GM12891 (cell line): Measurements from ENCODE around the gene DYSF.
"Not testable (repeated sequence)": the region's sequence is repeated elsewhere in the genome, so short reads cannot be mapped to it uniquely, and the experiment has no call there.

Source experiments
- DNase-seq: peaks from one replicate; pipeline ENCODE4 v3.0.0; 2011; ENCODE audit warnings: low spot score; ENCODE audit not compliant: insufficient read length
- FAIRE-seq: peaks from 2 replicates; lab custom pipeline; 2011; peaks lifted over from hg19 to GRCh38; lab: Jason Lieb, UNC
- PAX5 ChIP-seq: IDR thresholded peaks from 2 replicates; pipeline ENCODE4 v1.6.1; 2011; ENCODE audit warnings: low read length, moderate library complexity, mild to moderate bottlenecking; ENCODE audit not compliant: insufficient read depth, severe bottlenecking
- POLR2A ChIP-seq: IDR thresholded peaks from 2 replicates; pipeline ENCODE4 v1.6.1; 2011; ENCODE audit warnings: low read depth, low read length, control low read depth
- POLR2AphosphoS5 ChIP-seq: IDR thresholded peaks from 2 replicates; pipeline ENCODE4 v1.6.1; 2011; ENCODE audit warnings: low read depth, low read length, control low read depth
- POU2F2 ChIP-seq: IDR thresholded peaks from 2 replicates; pipeline ENCODE4 v1.6.1; 2011; ENCODE audit warnings: low read depth, mild to moderate bottlenecking, control low read depth, low read length, moderate library complexity
- SPI1 ChIP-seq: IDR thresholded peaks from 2 replicates; pipeline ENCODE4 v1.6.1; 2011; ENCODE audit warnings: low read depth, low read length, control low read depth
- TAF1 ChIP-seq: IDR thresholded peaks from 2 replicates; pipeline ENCODE4 v1.6.1; 2011; ENCODE audit warnings: low read depth, low read length, control low read depth

Gene DYSF

GRCh38 chr2:71479261-71479660, 25.9 kb downstream of the DYSF start:
- no peak for FAIRE-seq
- TF ChIP-seq SPI1, result no peak
- TF ChIP-seq POLR2A, result no peak
- TF ChIP-seq POLR2AphosphoS5, result no peak
- DNase-seq, result no peak

- FAIRE-seq (no peak), DNase-seq (no peak)
- TF ChIP-seq PAX5 (no peak), TAF1 (no peak), POU2F2 (no peak), POLR2A (no peak), POLR2AphosphoS5 (no peak), SPI1 (no peak)
Observed at GRCh38 chr2:71481111-71481510, 27.8 kb downstream of the DYSF start.

DNA sequence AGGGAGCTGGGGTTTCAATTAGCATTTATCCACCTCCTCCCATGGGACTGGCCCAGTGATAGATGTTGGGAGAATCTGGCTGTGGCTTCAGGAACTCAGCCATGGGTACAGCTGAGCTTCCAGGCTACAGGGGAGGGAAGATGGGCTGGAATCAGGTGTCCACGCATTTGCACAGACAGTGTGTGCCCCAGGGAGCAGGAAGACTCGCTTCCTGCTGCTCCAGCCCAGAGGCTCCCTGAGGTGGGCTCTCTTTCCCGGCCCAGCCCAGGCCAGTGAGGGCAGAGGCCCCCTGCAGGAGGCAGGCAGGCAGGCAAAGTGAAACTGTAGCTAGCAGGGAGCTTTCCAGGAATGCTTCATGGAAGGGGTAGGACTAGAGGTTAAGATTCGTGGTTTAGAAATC, 28.7 kb downstream of the DYSF start:
- no peak for TF ChIP-seq POLR2A
- TF ChIP-seq SPI1, result no peak
- no peak for TF ChIP-seq POLR2AphosphoS5
- no peak for FAIRE-seq
- DNase-seq, result no peak

- DNase-seq (no peak), FAIRE-seq (no peak)
- TF ChIP-seq POU2F2 (no peak), TAF1 (no peak), SPI1 (no peak), POLR2AphosphoS5 (no peak), PAX5 (no peak), POLR2A (no peak)
Observed at GRCh38 chr2:71483246-71483645, 29.9 kb downstream of the DYSF start.

DNA sequence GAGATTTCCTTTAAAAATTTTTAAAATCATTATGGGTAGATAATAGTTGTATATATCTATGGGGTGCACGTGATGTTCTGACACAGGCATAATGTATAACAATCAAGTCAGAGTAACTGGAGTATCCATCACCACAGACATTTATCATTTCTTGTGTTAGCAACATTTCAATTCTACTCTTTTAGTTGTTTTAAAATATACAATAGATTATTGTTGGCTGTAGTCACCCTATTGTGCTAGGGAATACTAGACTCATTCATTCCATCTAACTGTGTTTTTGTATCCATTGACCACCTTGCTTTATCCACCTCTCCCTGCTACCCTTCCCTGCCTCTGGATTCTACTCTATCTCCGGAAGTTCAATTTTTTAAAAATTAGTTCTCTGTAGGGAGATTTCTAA, 31.0 kb downstream of the DYSF start:
- DNase-seq (no peak), FAIRE-seq (no peak)
- TF ChIP-seq SPI1 (no peak), POU2F2 (no peak), POLR2AphosphoS5 (no peak), POLR2A (no peak), TAF1 (no peak), PAX5 (no peak)

GRCh38 chr2:71486881-71487640, 33.7 kb downstream of the DYSF start:
- no peak for DNase-seq
- no peak for FAIRE-seq
- no peak for TF ChIP-seq POU2F2
- TF ChIP-seq TAF1, result no peak
- TF ChIP-seq POLR2A, result no peak
- no peak for TF ChIP-seq PAX5
- no peak for TF ChIP-seq POLR2AphosphoS5
- no peak for TF ChIP-seq SPI1

GRCh38 chr2:71491551-71491950, 38.2 kb downstream of the DYSF start:
- DNase-seq, FAIRE-seq: not testable (repeated sequence)

DNA sequence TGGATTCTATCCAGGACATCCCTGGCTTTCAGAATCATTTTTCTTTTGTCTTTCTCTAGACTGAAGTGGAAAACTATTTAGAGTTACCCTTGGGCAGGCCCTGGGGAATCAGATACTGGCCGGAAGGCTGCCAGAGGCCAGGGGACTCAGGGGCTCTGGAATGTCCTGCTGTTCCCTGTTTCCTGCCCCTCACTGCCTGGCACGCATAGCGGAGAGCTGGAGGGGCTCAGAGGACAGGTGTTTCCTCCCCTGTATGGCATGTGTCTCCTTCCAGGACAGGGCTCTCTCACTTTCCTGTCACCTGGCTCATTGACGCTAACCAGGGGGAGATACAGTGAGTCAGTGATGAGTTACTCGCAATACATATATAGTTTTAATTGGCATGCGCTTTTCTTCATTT, 38.8 kb downstream of the DYSF start:
- TF ChIP-seq POLR2A, result no peak
- no peak for TF ChIP-seq PAX5
- TF ChIP-seq TAF1, result no peak
- no peak for DNase-seq
- FAIRE-seq, result no peak

DNA sequence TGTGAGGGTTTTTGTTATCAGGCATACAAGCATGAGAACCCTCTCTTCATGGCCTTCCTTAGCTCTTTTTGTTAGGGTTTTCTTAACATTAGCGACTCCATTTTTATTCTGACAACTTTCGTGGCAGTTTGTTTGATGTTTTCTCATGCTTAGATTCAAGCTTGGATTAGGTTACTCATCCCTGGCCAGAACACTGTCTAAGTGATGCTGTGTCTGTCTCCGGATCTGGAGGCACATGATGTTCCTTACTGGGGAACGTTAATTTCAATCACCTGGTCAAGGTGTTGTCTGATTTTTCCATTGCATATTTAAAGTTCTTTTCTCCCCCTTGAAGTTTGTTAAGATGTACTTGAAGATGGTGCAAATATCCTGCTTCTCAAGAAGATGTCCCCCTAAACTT, 40.7 kb downstream of the DYSF start:
- TF ChIP-seq POLR2A, result no peak
- no peak for TF ChIP-seq POU2F2
- TF ChIP-seq TAF1, result no peak
- no peak for TF ChIP-seq SPI1
- no peak for TF ChIP-seq PAX5
- TF ChIP-seq POLR2AphosphoS5, result no peak
- FAIRE-seq (no peak), DNase-seq (no peak)

- FAIRE-seq (no peak), DNase-seq (no peak)
- TF ChIP-seq SPI1 (no peak), POLR2AphosphoS5 (no peak), PAX5 (no peak), POLR2A (no peak), TAF1 (no peak), POU2F2 (no peak)
Observed at GRCh38 chr2:71494523-71495155, 41.3 kb downstream of the DYSF start.

DNA sequence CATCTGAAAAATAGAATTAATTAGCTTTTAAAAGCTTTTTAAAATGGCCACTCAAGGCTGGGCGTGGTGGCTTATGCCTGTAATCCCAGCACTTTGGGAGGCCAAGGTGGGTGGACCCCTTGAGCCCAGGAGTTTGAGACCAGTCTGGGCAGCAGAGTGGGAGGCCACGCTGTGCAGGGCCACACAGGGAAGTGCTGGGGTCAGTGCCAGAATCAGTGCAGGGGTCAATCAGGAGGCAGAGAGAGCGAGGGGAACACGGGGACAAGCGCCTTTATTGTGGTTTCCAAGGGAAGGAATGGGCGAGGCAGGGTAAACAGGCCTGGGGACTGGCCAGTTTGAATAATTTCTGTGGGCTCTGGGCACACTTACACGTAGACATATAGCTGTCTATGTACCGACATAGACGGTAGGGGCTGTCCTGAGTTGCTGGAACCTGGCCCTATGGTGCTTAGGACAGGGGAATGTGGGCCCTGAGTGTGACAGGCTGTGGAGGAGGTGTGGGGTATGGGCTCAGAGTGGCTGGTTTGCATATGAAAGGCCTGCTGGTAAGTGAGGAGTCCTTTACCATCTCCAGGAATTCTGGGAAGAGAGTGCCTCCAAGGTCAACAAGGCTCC, 42.9 kb downstream of the DYSF start:
- TF ChIP-seq POU2F2, result no peak
- no peak for TF ChIP-seq POLR2AphosphoS5
- no peak for TF ChIP-seq PAX5
- TF ChIP-seq POLR2A, result no peak
- no peak for TF ChIP-seq SPI1
- no peak for TF ChIP-seq TAF1
- FAIRE-seq (no peak), DNase-seq (no peak)
